GM18867 (cell line): Measurements from ENCODE around the gene RABL6.

Source experiments
- ATAC-seq: cut with Tn5 transposase; IDR thresholded peaks from one replicate; pipeline ENCODE4 v1.9.1; 2021; ENCODE audit warnings: mild to moderate bottlenecking, moderate library complexity; ENCODE audit not compliant: unreplicated experiment

RABL6 gene

GRCh38 chr9:136814725-136815421, 7.1 kb downstream of the RABL6 start:
- ATAC-seq: no peak

DNA sequence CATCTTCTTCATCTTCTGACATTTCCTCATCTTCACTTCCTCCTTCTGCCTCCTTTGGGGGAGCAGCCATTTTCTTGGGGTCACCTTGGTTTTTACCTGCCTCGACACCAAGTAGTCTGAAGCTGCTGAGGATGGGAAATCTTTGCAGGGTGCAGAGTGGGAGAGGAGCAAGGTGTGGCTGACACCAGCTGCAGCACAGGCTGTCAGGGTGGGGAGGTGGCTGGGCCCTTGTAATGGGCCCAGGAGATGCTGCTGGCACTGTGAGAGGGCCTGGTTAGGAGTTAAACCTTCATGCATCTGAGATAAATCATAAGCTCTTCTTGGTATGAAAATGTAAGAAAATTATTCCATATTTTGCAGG, 7.7 kb downstream of the RABL6 start:
- ATAC-seq: no peak

- no peak for ATAC-seq
Observed at GRCh38 chr9:136820971-136821825, 13.4 kb downstream of the RABL6 start.

GRCh38 chr9:136821826-136822544, 14.2 kb downstream of the RABL6 start:
- ATAC-seq: no peak

DNA sequence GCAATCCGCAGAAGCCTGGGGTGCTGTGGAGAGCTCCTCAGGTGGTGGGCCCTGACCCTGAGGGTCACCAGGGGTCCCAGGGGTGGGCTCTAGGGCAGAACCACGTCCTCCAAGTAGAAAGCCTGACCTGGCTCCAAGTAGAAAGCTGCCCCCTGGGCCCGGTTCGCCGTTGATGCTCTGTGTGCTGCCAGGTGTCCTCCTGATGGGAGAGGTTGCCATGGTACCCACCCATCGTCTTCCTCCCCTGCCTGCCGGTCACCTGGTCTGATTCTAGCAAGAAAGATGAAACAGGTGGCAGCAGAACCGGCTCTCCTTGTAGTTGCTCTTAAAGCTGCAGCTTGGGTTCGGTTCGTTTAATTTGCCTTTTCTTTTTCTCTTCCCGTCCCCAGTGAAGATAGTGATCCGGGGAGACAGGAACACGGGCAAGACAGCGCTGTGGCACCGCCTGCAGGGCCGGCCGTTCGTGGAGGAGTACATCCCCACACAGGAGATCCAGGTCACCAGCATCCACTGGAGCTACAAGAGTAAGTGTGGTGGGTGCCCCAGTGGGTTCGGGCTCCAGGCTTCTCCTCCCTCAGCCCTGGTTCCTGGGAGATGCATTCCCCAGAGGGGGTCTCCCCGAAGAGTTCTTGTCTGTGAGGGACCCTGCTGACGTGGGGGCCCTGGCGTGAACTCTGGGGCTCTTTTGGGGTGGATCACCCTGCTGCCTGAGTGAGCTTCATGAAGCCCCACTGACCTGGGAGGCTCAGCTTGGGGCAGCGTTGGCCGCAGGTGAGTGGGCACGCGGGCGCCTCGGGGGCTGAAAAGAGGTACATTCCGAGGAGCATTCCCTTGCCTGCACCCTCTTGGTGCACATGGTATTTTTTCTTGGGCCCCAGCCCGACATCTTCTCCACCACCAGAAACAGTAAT, 15.6 kb downstream of the RABL6 start:
- no peak for ATAC-seq

- no peak for ATAC-seq
Observed at GRCh38 chr9:136824496-136825225, 16.9 kb downstream of the RABL6 start.

DNA sequence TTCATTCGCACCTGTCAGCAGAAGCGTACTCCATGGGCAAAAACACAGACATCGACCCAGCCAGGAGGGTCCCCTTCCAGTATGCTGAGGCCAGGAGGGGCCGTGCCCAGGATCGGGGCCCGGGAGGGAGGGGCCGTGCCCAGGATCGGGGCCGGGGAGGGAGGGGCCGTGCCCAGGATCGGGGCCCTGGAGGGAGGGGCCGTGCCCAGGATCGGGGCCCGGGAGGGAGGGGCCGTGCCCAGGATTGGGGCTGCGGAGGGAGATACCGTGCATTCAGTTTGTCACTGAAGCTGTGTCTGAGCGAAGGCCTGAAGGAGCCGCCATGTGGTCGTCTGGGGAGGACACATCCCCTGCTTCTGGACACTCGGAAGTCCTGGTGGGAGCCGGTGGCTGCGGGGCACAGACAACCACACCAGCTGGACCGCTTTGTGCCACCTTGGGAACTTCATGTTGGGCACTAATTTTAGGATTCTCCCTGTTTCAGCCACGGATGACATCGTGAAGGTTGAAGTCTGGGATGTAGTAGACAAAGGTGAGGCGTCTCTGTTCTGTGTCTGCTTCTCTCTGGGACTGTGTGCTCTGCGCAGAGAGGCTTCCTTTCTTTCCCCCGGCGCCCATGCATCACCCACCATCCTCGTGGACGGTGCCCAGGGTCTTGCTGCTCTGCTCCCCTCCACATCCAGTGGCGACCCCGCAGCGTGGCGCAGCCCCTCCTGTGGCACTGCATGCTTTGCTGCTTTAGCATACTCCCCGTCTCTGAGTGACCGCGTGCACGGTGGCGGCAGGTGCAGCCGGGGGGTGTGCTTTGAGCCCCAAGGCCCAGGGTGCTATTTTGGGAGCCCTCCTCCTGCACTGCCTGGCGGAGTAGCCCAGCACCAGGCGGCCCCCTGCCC, 17.8 kb downstream of the RABL6 start:
- ATAC-seq: no peak

- no peak for ATAC-seq
Observed at GRCh38 chr9:136826188-136826541, 18.4 kb downstream of the RABL6 start.

- ATAC-seq: no peak
Observed at GRCh38 chr9:136826703-136827582, 19.2 kb downstream of the RABL6 start.

DNA sequence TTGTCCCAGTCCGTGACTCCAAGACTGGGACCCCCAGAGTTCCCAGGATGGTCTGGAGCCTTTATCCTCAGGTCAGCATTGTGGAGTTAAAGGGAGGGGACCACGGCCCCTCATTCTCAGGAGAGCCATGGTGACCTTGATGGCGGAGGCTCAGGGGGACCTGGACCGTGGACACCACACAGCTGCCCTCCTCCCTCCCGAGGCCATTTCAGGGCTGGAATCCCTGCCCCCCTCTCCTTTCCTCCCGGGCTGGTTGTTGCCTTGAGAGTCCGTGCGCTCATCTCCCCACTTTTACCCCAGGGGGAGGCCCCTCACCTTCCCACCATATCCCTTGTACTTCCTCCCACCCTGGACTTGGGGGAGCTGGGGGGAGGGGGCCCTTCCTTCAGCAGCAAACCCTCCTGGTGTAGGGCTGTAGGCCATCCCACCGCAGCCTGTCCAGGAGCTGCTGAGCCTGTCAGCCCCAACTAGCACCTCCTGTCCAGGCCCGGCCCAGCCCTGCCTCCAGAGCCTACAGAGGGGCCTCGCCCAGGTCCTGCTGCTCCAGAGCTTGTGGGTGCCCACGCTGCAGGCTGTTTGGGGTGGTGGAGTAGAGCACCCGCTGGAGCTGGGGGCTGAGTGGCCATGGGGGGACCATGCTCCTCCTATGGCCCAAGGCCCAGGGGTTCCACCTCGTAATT, 20.2 kb downstream of the RABL6 start:
- no peak for ATAC-seq

DNA sequence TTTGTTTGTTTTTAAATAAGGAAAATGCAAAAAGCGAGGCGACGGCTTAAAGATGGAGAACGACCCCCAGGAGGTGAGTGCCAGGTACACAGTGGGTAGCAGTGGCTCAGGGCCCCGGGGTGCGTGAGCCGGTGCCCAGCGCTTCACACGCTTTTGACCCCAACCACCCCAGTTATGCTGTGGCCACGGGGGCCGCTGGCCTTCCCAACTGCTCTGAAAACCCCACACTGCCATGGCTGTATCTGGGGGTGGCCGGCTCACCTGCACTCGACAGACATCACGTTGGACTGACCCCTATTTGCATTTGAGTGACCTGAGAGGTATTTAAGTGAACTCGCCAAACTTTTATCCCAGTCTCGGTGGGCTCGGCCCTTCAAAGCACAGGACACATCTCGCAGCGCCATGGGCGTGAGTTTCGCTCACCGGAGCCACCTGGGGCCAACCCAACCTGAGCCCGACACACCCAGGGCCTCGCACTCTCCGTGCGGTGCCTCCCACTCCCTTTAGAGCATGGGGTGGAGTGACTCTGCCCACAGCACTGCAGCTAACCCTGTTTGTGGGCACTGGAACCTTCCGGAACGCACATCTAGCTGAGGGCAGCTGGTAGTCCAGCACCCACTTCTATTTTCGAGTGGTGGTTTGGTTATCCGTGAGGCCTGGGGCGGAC, 20.9 kb downstream of the RABL6 start:
- no peak for ATAC-seq

DNA sequence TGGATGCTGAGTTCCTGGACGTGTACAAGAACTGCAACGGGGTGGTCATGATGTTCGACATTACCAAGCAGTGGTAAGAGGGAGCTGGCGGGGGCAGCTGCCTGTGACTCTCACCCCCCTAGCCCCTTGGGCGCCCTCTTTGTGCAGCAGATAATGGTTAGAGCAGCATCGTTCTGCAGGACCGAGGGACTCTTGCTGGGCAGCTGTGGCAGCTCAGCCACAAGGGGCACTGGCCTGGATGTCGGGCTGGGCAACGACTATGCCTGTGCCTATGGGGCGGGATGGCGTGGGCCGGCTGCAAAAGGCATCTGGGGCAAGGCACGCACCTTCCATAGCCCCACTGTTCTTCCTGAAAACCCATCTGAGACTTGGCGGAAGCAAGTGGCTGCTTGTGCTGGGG, 21.7 kb downstream of the RABL6 start:
- ATAC-seq: no peak

GRCh38 chr9:136829981-136830885, 22.5 kb downstream of the RABL6 start:
- ATAC-seq: no peak

DNA sequence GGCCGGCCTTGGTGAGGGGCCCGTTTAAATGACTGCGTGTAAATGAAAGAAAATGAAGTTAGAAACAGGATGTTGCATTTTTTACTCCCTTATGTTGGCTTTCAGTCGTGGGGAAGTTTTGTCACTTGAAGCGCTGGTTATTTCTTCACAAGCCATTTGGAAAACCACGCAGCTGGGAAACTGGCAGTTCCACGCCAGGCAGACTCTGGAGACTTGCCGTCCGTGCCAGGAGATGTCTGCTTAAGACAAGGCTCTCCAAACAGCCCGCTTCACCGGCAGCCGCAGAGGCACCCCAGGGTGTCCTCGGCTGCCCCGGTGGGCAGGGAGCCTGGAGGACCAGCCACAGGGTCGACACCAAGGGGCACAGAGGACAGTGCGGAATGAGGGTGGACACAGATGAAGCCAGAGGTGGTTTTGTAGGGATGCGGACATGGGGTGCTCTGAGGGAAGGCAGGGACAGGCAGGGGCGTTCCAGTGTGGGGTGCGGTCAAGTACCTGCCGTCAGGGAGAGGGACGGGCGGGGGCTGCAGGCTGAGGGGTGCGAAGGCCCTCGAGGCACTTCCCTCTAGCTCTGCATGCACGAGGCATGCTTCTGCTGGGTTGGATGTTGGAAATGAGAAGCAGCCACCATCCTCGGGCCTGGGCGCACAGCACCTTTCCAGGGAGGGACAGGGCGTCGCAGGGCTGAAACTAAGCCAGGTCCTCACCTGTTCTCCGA, 23.4 kb downstream of the RABL6 start:
- ATAC-seq: no peak

DNA sequence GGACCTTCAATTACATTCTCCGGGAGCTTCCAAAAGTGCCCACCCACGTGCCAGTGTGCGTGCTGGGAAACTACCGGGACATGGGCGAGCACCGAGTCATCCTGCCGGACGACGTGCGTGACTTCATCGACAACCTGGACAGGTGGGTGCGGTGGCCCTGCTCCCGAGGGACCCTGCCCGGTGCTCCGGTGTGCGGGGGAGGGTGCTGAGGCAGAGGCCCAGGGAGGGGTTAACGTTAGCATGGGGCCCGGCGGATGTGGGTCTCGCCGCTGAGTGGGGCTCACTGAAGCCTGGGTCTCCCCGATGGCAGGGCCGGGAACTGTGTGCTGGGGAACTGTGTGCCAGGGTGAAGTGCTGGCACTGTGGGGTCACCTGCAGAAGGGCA, 24.0 kb downstream of the RABL6 start:
- no peak for ATAC-seq
